HCT116 (cell line): Measurements from ENCODE around the gene NUP188. TPM values are rescaled to one million over a fixed set of nuclear protein-coding genes. Genes with fewer than 3 reads are reported as not detected.

ENCODE experiments used
- ATAC-seq: fragments of 200-7000 bp; cut with Tn5 transposase; 2 replicates; pipeline ENCODE4 v1.9.1; 2020; ENCODE audit warnings: mild to moderate bottlenecking, moderate library complexity
- BruUV-seq: library from RNA; stranded (reverse); fragments of 400-500 nt; replicated peaks from 2 replicates; lab custom pipeline; 2021; lab: Mats Ljungman, UMichigan
- CTCF ChIA-PET: fragments of 300-600 bp; sonication (Branson Sonifier 250); formaldehyde crosslinking; loops from one replicate; lab custom pipeline; 2021; ENCODE audit warnings: antibody characterized with exemption; lab: Charles Lee
- POLR2A ChIA-PET: fragments of 300-600, 350-600 bp; sonication (Branson Sonifier 250); formaldehyde crosslinking; loops from one replicate; lab custom pipeline; 2021; ENCODE audit warnings: antibody characterized with exemption; lab: Charles Lee
- RAD21 ChIA-PET, 2 experiments: fragments of 300-600 bp; sonication (Branson Sonifier 250); formaldehyde crosslinking; loops; one replicate each; lab custom pipeline; 2023; ENCODE audit warnings: low total read pairs in 2 of 2; ENCODE audit not compliant: uncharacterized antibody in 2 of 2, unreplicated experiment in 2 of 2, low non-redundant PET in 1 of 2; lab: Charles Lee
- DNase-seq: peaks from one replicate; pipeline ENCODE4 v3.0.0-alpha.2; 2010; ENCODE audit warnings: low read depth, low spot score
- H2AFZ ChIP-seq: fragments of 200-600 bp; shearing (Covaris generic), sonication (generic); 2 replicates; pipeline ENCODE4 v1.6.1; 2017; ENCODE audit warnings: low read depth, mixed run types, mixed read lengths, antibody characterized with exemption, low read length; ENCODE audit not compliant: poor library complexity, severe bottlenecking
- H3K27ac ChIP-seq: 2 replicates; pipeline ENCODE4 v1.5.1; 2012; ENCODE audit warnings: low read depth, low read length
- H3K27me3 ChIP-seq: fragments of 200-600 bp; sonication (generic); 2 replicates; pipeline ENCODE4 v1.6.1; 2016; ENCODE audit warnings: mixed run types, low read length, mixed read lengths; ENCODE audit not compliant: insufficient read depth
- H3K36me3 ChIP-seq, 2 experiments: fragments of 200-500 bp in 1 of 2; fragments of 200-600 bp in 1 of 2; sonication (Bioruptor generic) in 1 of 2; sonication (generic) in 1 of 2; 2 replicates each; pipeline versions ENCODE4 v1.5.1 to v1.6.1; 2014 to 2016; ENCODE audit warnings: low read length in 2 of 2, inconsistent platforms in 1 of 2, mixed read lengths in 1 of 2, mixed run types in 1 of 2; ENCODE audit not compliant: insufficient read depth in 2 of 2, control insufficient read depth in 1 of 2
- H3K4me1 ChIP-seq, 2 experiments: fragments of 200-600 bp in 1 of 2; sonication (generic) in 1 of 2; 2 replicates each; pipeline versions ENCODE4 v1.5.1 to v1.6.1; 2012 to 2017; ENCODE audit warnings: low read length in 2 of 2, inconsistent platforms in 1 of 2, mild to moderate bottlenecking in 1 of 2, mixed read lengths in 1 of 2, mixed run types in 1 of 2, moderate library complexity in 1 of 2; ENCODE audit not compliant: insufficient read depth in 2 of 2, control insufficient read depth in 1 of 2
- H3K4me2 ChIP-seq: fragments of 200-600 bp; sonication (generic); 2 replicates; pipeline ENCODE4 v1.6.1; 2017; ENCODE audit warnings: mixed run types, low read length, mixed read lengths
- H3K4me3 ChIP-seq, 2 experiments: fragments of 200-600 bp in 1 of 2; sonication (generic) in 1 of 2; replicated peaks in 1 of 2; 2 replicates each; pipeline ENCODE4 v1.5.1; 2011 to 2016; ENCODE audit warnings: low read length in 2 of 2, control low read depth in 1 of 2, low read depth in 1 of 2, mild to moderate bottlenecking in 1 of 2, mixed read lengths in 1 of 2, mixed run types in 1 of 2
- H3K79me2 ChIP-seq: fragments of 200-600 bp; sonication (generic); 2 replicates; pipeline ENCODE4 v1.6.1; 2017; ENCODE audit warnings: mild to moderate bottlenecking, mixed run types, low read length, moderate library complexity, mixed read lengths; ENCODE audit not compliant: insufficient read depth
- H3K9ac ChIP-seq: fragments of 200-600 bp; sonication (generic); 2 replicates; pipeline ENCODE4 v1.6.1; 2016; ENCODE audit warnings: low read length, mixed read lengths
- H3K9me2 ChIP-seq: fragments of 200-600 bp; sonication (generic), shearing (Covaris generic); 2 replicates; pipeline ENCODE4 v1.6.1; 2017; ENCODE audit warnings: mixed run types, mild to moderate bottlenecking, moderate library complexity; ENCODE audit not compliant: insufficient read depth
- H3K9me3 ChIP-seq, 2 experiments: fragments of 200-500 bp in 1 of 2; fragments of 200-600 bp in 1 of 2; sonication (Bioruptor generic) in 1 of 2; sonication (generic) in 1 of 2; 2 replicates each; pipeline ENCODE4 v1.6.1; 2014 to 2017; ENCODE audit warnings: low read length in 2 of 2, mixed read lengths in 2 of 2, inconsistent platforms in 1 of 2, low read depth in 1 of 2, mild to moderate bottlenecking in 1 of 2, mixed run types in 1 of 2, moderate library complexity in 1 of 2; ENCODE audit not compliant: control insufficient read depth in 1 of 2, insufficient read depth in 1 of 2
- H4K20me1 ChIP-seq: fragments of 200-600 bp; sonication (generic), shearing (Covaris generic); 2 replicates; pipeline ENCODE4 v1.6.1; 2017; ENCODE audit warnings: mixed run types, mild to moderate bottlenecking, moderate library complexity; ENCODE audit not compliant: insufficient read depth
- CBX3 ChIP-seq: IDR thresholded peaks from 2 replicates; pipeline ENCODE4 v1.6.1; 2012; ENCODE audit warnings: low read depth
- CTCF ChIP-seq, 3 experiments: fragments of 200-600 bp in 1 of 3; sonication (generic) in 1 of 3; IDR thresholded peaks in 2 of 3; conservative IDR thresholded peaks in 1 of 3; 2 replicates each; pipeline ENCODE4 v1.5.1; 2012 to 2017; ENCODE audit warnings: low read depth in 2 of 3, low read length in 2 of 3, antibody characterized with exemption in 1 of 3, borderline replicate concordance in 1 of 3, control low read depth in 1 of 3, mild to moderate bottlenecking in 1 of 3, mixed read lengths in 1 of 3, mixed run types in 1 of 3, moderate library complexity in 1 of 3; ENCODE audit not compliant: insufficient read depth in 1 of 3
- EGR1 ChIP-seq: IDR thresholded peaks from 2 replicates; pipeline ENCODE4 v1.6.1; 2012; ENCODE audit warnings: low read depth
- ELF1 ChIP-seq: IDR thresholded peaks from 2 replicates; pipeline ENCODE4 v1.6.1; 2012; ENCODE audit warnings: low read depth, borderline replicate concordance
- EZH2 ChIP-seq: fragments of 200-600 bp; sonication (generic); IDR thresholded peaks from 2 replicates; pipeline ENCODE4 v1.6.1; 2017; ENCODE audit warnings: antibody characterized with exemption, mixed run types
- FOSL1 ChIP-seq: IDR thresholded peaks from 2 replicates; pipeline ENCODE4 v1.6.1; 2012; ENCODE audit warnings: low read depth
- JUND ChIP-seq: IDR thresholded peaks from 2 replicates; pipeline ENCODE4 v1.6.1; 2012
- MAX ChIP-seq: IDR thresholded peaks from 2 replicates; pipeline ENCODE4 v1.6.1; 2012
- POLR2A ChIP-seq: IDR thresholded peaks from 2 replicates; pipeline ENCODE4 v1.7.0; 2011; ENCODE audit warnings: borderline replicate concordance; ENCODE audit not compliant: insufficient read depth, insufficient read length; ENCODE audit errors: extremely low read depth
- RAD21 ChIP-seq: IDR thresholded peaks from 2 replicates; pipeline ENCODE4 v1.6.1; 2012; ENCODE audit warnings: low read depth, mild to moderate bottlenecking
- SIN3A ChIP-seq: IDR thresholded peaks from 2 replicates; pipeline ENCODE4 v1.6.1; 2012; ENCODE audit warnings: low read depth
- intact Hi-C: fragments of 100-400 bp; cut with micrococcal nuclease; formaldehyde crosslinking; loops from 2 replicates; pipeline ENCODE4 v1.10.0; 2022
- total RNA-seq: library from RNA; stranded (reverse); gene quantifications from one replicate; pipeline ENCODE4 v1.2.1, GENCODE V29; 2021; ENCODE audit not compliant: unreplicated experiment
- TF ChIP-seq, protein P1 (sequence below): IDR thresholded peaks from 2 replicates; pipeline ENCODE4 v1.6.1; 2012; ENCODE audit warnings: low read depth

Gene NUP188
- total RNA-seq, 1 experiment from 2014 or later: 115 TPM

GRCh38 chr9:128899566-128900322 lies 47.8 kb upstream of the NUP188 start:
- H3K4me3 ChIP-seq: no peak overlapping the region
- H3K4me2 ChIP-seq: no peak overlapping the region
- ChIA-PET RAD21 (no interaction called here), CTCF (no interaction called here), POLR2A (no interaction called here)
- H3K9ac ChIP-seq: no peak overlapping the region
- ATAC-seq (peak; percentile 44), DNase-seq (no peak)
- no peaks in the 10 kb centered on the region for H3K9me3 ChIP-seq
- no peaks in the 10 kb centered on the region for H3K9me2 ChIP-seq
- TF ChIP-seq FOSL1 (no peak), ELF1 (no peak), EGR1 (no peak), CBX3 (no peak)
- H2AFZ ChIP-seq: no peak overlapping the region
- H3K27me3 ChIP-seq: no peaks in the 10 kb centered on the region
- no peak overlapping the region for H3K27ac ChIP-seq
- H4K20me1 ChIP-seq: no peaks in the 10 kb centered on the region
- 0 out of 4 replicates have a peak, but pooled peaks cover 0 to 3% of the 10 kb centered on the region in 2 experiments for H3K36me3 ChIP-seq
- no peaks in the 10 kb centered on the region; the same call in 1 of the 2 replicates for H3K79me2 ChIP-seq
- BruUV-seq: no TSS peak
- peaks cover 16 to 33% of the 10 kb centered on the region in 2 experiments for H3K4me1 ChIP-seq
- intact Hi-C loops: no loop called here

DNA sequence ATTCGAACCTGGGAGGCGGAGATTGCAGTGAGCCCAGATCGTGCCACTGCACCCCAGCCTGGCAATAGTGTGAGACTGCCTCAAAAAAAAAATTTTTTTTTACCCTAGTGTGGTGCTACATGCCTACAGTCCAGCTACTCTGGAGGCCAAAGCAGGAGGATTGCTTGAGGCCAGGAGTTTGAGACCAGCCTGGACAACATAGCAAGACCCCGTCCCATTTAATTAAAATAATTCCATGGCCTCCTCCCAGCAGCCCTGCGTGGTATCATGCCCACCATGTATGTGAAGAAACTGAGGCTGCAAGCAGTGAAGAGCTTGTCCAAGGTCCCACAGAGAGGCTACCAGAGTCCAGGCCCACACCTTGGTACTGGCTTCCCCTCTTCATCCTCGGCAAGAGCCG lies 46.1 kb upstream of the NUP188 start:
- no peak overlapping the region for H3K4me3 ChIP-seq
- DNase-seq (no peak), ATAC-seq (no peak)
- H3K27ac ChIP-seq: no peak overlapping the region
- H4K20me1 ChIP-seq: no peaks in the 10 kb centered on the region
- H3K4me2 ChIP-seq: no peak overlapping the region
- no peaks in the 10 kb centered on the region for H3K9me3 ChIP-seq
- H3K27me3 ChIP-seq: no peaks in the 10 kb centered on the region
- H3K9ac ChIP-seq: no peak overlapping the region
- CTCF ChIA-PET: no interaction called here
- no peaks in the 10 kb centered on the region; the same call in 1 of the 2 replicates for H3K79me2 ChIP-seq
- H3K36me3 ChIP-seq: no peaks in the 10 kb centered on the region
- H2AFZ ChIP-seq: no peak overlapping the region
- peaks cover 16 to 33% of the 10 kb centered on the region in 2 experiments for H3K4me1 ChIP-seq
- no TSS peak for BruUV-seq
- no peaks in the 10 kb centered on the region for H3K9me2 ChIP-seq
- POLR2A ChIA-PET: no interaction called here
- RAD21 ChIA-PET: no interaction called here
- TF ChIP-seq FOSL1 (no peak), JUND (no peak), POLR2A (no peak), EZH2 (no peak), EGR1 (no peak), RAD21 (no peak), MAX (no peak), CBX3 (no peak), SIN3A (no peak), ELF1 (no peak), CTCF (IDR thresholded peaks at IDR 0.05 in 2 of 3, conservative IDR thresholded peaks at IDR 0.05 in 1 of 3; ENCODE audit: borderline replicate concordance in 1 of 3, insufficient read depth in 1 of 3, low read depth in 2 of 3, low read length in 2 of 3) (no peak)
- TF ChIP-seq, protein P1, sequence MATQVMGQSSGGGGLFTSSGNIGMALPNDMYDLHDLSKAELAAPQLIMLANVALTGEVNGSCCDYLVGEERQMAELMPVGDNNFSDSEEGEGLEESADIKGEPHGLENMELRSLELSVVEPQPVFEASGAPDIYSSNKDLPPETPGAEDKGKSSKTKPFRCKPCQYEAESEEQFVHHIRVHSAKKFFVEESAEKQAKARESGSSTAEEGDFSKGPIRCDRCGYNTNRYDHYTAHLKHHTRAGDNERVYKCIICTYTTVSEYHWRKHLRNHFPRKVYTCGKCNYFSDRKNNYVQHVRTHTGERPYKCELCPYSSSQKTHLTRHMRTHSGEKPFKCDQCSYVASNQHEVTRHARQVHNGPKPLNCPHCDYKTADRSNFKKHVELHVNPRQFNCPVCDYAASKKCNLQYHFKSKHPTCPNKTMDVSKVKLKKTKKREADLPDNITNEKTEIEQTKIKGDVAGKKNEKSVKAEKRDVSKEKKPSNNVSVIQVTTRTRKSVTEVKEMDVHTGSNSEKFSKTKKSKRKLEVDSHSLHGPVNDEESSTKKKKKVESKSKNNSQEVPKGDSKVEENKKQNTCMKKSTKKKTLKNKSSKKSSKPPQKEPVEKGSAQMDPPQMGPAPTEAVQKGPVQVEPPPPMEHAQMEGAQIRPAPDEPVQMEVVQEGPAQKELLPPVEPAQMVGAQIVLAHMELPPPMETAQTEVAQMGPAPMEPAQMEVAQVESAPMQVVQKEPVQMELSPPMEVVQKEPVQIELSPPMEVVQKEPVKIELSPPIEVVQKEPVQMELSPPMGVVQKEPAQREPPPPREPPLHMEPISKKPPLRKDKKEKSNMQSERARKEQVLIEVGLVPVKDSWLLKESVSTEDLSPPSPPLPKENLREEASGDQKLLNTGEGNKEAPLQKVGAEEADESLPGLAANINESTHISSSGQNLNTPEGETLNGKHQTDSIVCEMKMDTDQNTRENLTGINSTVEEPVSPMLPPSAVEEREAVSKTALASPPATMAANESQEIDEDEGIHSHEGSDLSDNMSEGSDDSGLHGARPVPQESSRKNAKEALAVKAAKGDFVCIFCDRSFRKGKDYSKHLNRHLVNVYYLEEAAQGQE: no peak
- intact Hi-C loops: no loop called here
